ENCODE results near the gene HELQ. TPM values are rescaled to one million over a fixed set of nuclear protein-coding genes. Genes with fewer than 3 reads are reported as not detected.

The HELQ gene
- polyA plus RNA-seq, 3 donors = 7.0 to 11.3 (median 11.1) TPM

DNA sequence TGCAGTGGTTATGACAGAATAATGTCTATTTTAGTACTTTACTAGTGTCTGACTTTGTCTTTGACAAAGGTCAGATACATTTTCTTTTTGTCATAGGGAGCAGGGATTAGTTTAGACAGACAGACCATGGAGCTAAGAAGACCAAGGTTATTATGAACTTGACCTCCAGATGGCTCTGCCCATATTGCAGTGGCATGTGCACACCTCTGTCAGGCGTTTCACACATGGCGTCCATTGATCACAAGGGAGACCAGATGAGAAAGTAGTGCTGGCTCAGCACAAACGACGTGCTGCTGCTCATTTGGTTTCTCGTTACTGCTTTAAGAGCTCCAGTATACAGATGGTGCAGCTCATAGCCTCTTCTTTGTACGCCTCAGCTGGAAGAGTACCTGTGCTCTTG lies 64.7 kb downstream of the HELQ start:
- Histone ChIP-seq H3K4me1 (ENCODE audit: control insufficient read depth in 1 of 2, insufficient read depth in 2 of 2, low read length in 2 of 2) (no peaks in the 10 kb centered on the region), H3K4me2 (replicated peaks; ENCODE audit: extremely low read depth, low read length, poor library complexity, severe bottlenecking) (no peak overlapping the region), H3K9ac (ENCODE audit: insufficient read depth, low read length, poor library complexity, severe bottlenecking) (no peak overlapping the region), H4K20me1 (ENCODE audit: insufficient read depth, low read length) (no peaks in the 10 kb centered on the region), H3K36me3 (replicated peaks in 1 of 2; ENCODE audit: control insufficient read depth in 1 of 2, insufficient read depth in 2 of 2, low read length in 2 of 2) (no peaks in the 10 kb centered on the region), H3K4me3 (replicated peaks in 1 of 3; ENCODE audit: low read depth in 2 of 3, low read length in 3 of 3) (no peak overlapping the region), H3K79me2 (ENCODE audit: insufficient read depth, low read length) (no peaks in the 10 kb centered on the region), H3K27me3 (ENCODE audit: control insufficient read depth in 2 of 2, insufficient read depth in 2 of 2, low read length in 2 of 2) (no peaks in the 10 kb centered on the region), H3K9me3 (replicated peaks in 1 of 2; ENCODE audit: control insufficient read depth in 1 of 2, insufficient read depth in 1 of 2, low read length in 2 of 2) (no peaks in the 10 kb centered on the region), H2AFZ (ENCODE audit: insufficient read depth, low read depth, low read length, poor library complexity, severe bottlenecking) (no peak overlapping the region), H3K27ac (ENCODE audit: low read depth in 1 of 2, low read length in 2 of 2) (no peak overlapping the region)
- Mint-ChIP-seq H3K27me3 (ENCODE audit: low read depth in 3 of 3) (peaks cover 0 to 2% (median 0%) of the 10 kb centered on the region in 3 donors), H3K27ac (no peak overlapping the region), H3K36me3 (peaks cover 0 to 4% of the 10 kb centered on the region in 2 donors), H3K4me1 (peaks cover 3% of the 10 kb centered on the region), H3K9me3 (peaks cover 0 to 7% (median 2%) of the 10 kb centered on the region in 7 donors), H3K4me3 (no peak overlapping the region)
- no peak for DNase-seq
- WGBS (ENCODE audit: insufficient coverage) = 80% methylated on average over 6 of the region's 6 CpGs
- intact Hi-C loops (cut with micrococcal nuclease) = no loop called here
- TF ChIP-seq, protein P1, sequence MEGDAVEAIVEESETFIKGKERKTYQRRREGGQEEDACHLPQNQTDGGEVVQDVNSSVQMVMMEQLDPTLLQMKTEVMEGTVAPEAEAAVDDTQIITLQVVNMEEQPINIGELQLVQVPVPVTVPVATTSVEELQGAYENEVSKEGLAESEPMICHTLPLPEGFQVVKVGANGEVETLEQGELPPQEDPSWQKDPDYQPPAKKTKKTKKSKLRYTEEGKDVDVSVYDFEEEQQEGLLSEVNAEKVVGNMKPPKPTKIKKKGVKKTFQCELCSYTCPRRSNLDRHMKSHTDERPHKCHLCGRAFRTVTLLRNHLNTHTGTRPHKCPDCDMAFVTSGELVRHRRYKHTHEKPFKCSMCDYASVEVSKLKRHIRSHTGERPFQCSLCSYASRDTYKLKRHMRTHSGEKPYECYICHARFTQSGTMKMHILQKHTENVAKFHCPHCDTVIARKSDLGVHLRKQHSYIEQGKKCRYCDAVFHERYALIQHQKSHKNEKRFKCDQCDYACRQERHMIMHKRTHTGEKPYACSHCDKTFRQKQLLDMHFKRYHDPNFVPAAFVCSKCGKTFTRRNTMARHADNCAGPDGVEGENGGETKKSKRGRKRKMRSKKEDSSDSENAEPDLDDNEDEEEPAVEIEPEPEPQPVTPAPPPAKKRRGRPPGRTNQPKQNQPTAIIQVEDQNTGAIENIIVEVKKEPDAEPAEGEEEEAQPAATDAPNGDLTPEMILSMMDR (IDR thresholded peaks at IDR 0.05) = no peak

GRCh38 chr4:83389756-83390505 lies 65.7 kb downstream of the HELQ start:
- H4K20me1 ChIP-seq (ENCODE audit: insufficient read depth, low read length) = no peaks in the 10 kb centered on the region
- no peak overlapping the region for H2AFZ ChIP-seq (ENCODE audit: insufficient read depth, low read depth, low read length, poor library complexity, severe bottlenecking)
- H3K27ac Mint-ChIP-seq = no peak overlapping the region
- H3K9me3 ChIP-seq (replicated peaks in 1 of 2; ENCODE audit: control insufficient read depth in 1 of 2, insufficient read depth in 1 of 2, low read length in 2 of 2) = no peaks in the 10 kb centered on the region
- no peaks in the 10 kb centered on the region for H3K27me3 Mint-ChIP-seq (ENCODE audit: low read depth in 3 of 3)
- 100% methylated on average over 5 of the region's 8 CpGs for WGBS (ENCODE audit: insufficient coverage)
- DNase-seq = no peak
- no peak overlapping the region for H3K4me3 Mint-ChIP-seq
- H3K79me2 ChIP-seq (ENCODE audit: insufficient read depth, low read length) = no peaks in the 10 kb centered on the region
- no peak overlapping the region for H3K4me2 ChIP-seq (replicated peaks; ENCODE audit: extremely low read depth, low read length, poor library complexity, severe bottlenecking)
- no peaks in the 10 kb centered on the region for H3K36me3 ChIP-seq (replicated peaks in 1 of 2; ENCODE audit: control insufficient read depth in 1 of 2, insufficient read depth in 2 of 2, low read length in 2 of 2)
- no peak overlapping the region for H3K4me3 ChIP-seq (replicated peaks in 1 of 3; ENCODE audit: low read depth in 2 of 3, low read length in 3 of 3)
- no peaks in the 10 kb centered on the region for H3K4me1 ChIP-seq (ENCODE audit: control insufficient read depth in 1 of 2, insufficient read depth in 2 of 2, low read length in 2 of 2)
- peaks cover 0 to 4% of the 10 kb centered on the region in 2 donors for H3K36me3 Mint-ChIP-seq
- no peak overlapping the region for H3K9ac ChIP-seq (ENCODE audit: insufficient read depth, low read length, poor library complexity, severe bottlenecking)
- peaks cover under 1 to 11% (median 6%) of the 10 kb centered on the region in 7 donors for H3K9me3 Mint-ChIP-seq
- peaks cover 8% of the 10 kb centered on the region for H3K4me1 Mint-ChIP-seq
- H3K27me3 ChIP-seq (ENCODE audit: control insufficient read depth in 2 of 2, insufficient read depth in 2 of 2, low read length in 2 of 2) = no peaks in the 10 kb centered on the region
- H3K27ac ChIP-seq (ENCODE audit: low read depth in 1 of 2, low read length in 2 of 2) = no peak overlapping the region
- intact Hi-C loops (cut with micrococcal nuclease) = no loop called here
- TF ChIP-seq, protein P1 (IDR thresholded peaks at IDR 0.05) = no peak

Data from CD14-positive monocyte (primary cell).